ENCODE data around the gene EPSTI1. TPM values are rescaled to one million over a fixed set of nuclear protein-coding genes. Genes with fewer than 3 reads are reported as not detected.

The EPSTI1 gene
- total RNA-seq, 2 experiments from 2014 or later: 8.4 to 9.7 TPM

DNA sequence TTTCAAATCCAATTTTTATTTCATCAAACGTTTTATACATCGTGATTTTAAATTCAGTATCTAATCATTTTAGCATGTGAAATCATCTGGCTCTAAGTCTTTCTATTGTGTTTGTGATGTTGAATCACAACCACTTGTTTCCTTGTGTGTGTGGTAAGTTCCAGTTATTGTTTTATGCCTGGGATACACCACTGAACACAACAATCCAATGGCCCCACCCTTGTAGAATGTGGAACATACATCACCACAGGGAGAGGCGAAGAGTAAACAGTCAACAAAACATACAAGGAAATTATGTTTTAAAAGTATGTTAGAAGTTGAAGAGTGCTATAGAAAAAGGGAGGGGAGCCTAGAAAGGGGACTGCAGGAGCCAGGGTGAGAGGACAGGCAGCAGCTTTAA is 100.5 kb downstream of the EPSTI1 start:
- Mint-ChIP-seq H3K27ac (no peak overlapping the region), H3K4me3 (no peak overlapping the region), H3K9me3 (no peaks in the 10 kb centered on the region), H3K4me1 (ENCODE audit: low read depth) (no peaks in the 10 kb centered on the region), H3K27me3 (no peaks in the 10 kb centered on the region), H3K36me3 (ENCODE audit: low read depth) (peaks cover 12% of the 10 kb centered on the region)
- TF ChIP-seq, protein P1, sequence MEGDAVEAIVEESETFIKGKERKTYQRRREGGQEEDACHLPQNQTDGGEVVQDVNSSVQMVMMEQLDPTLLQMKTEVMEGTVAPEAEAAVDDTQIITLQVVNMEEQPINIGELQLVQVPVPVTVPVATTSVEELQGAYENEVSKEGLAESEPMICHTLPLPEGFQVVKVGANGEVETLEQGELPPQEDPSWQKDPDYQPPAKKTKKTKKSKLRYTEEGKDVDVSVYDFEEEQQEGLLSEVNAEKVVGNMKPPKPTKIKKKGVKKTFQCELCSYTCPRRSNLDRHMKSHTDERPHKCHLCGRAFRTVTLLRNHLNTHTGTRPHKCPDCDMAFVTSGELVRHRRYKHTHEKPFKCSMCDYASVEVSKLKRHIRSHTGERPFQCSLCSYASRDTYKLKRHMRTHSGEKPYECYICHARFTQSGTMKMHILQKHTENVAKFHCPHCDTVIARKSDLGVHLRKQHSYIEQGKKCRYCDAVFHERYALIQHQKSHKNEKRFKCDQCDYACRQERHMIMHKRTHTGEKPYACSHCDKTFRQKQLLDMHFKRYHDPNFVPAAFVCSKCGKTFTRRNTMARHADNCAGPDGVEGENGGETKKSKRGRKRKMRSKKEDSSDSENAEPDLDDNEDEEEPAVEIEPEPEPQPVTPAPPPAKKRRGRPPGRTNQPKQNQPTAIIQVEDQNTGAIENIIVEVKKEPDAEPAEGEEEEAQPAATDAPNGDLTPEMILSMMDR (IDR thresholded peaks at IDR 0.05): no peak
- ChIA-PET CTCF (no interaction called here), POLR2A (no interaction called here)
- ATAC-seq (no peak), DNase-seq (no peak)
- intact Hi-C loops (cut with micrococcal nuclease): no loop called here

DNA sequence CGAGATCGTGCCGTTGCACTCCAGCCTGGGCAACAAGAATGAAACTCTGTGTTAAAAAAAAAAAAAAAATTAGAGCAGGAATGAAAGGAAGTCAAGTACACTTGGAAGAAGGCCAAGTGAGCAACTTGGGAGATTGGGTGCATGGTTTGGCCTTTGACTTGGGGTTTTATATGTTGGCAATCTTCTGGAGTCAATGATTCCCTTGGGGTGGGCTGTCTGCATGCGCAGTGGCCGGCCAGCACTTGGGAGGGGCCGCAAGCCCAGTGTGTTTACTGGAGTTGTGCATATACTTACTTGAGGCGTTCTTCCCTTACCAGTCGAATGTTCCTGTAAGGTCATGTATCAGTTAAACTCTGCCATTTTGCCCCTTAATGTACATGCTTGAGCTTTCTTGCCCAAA is 106.7 kb downstream of the EPSTI1 start:
- POLR2A ChIA-PET: interaction anchor here (1.0 kb wide), 1 partner anchor 141 kb away, joined by 3 read pairs; no protein-coding TSS in a partner anchor
- CTCF ChIA-PET: no interaction called here
- peaks cover 8% of the 10 kb centered on the region for H3K36me3 Mint-ChIP-seq (ENCODE audit: low read depth)
- H3K4me1 Mint-ChIP-seq (ENCODE audit: low read depth): no peaks in the 10 kb centered on the region
- intact Hi-C loops (cut with micrococcal nuclease): no loop called here
- ATAC-seq (no peak), DNase-seq (no peak)
- no peak overlapping the region for H3K27ac Mint-ChIP-seq
- no peaks in the 10 kb centered on the region for H3K9me3 Mint-ChIP-seq
- TF ChIP-seq, protein P1 (IDR thresholded peaks at IDR 0.05): no peak
- no peak overlapping the region for H3K4me3 Mint-ChIP-seq
- H3K27me3 Mint-ChIP-seq: peaks cover 3% of the 10 kb centered on the region

DNA sequence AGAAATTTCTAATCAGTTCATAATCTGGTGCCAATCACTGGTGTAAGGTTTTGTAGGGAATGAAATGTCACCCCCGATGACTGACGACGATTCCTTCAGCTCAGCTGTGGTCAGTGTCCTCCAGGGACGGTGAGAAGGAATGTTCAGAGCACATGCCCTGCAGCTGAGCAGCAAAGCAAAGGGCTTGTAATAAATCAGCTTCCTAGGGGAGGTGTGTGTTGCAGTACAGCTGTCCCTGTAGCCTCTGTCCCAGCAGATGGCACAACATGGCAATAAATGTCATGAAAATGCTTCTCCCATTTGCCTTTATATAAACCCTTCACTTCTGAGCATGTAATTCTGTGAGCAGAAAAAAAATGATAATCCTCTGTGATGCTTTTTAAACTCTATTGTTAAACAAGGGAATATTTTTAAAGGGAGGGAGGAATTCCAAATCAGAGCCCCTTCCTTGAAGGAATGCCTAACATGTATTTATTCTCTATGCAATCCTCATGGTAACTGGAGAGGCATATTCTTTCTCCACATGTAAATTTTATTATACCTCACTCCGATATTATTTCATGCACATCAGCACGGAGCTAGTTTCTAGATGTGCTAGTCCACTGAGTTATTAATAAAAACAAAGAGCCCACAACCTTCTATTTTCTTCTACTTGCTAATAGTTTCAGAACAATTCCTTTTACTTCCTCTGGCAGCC is 108.1 kb downstream of the EPSTI1 start:
- TF ChIP-seq, protein P1 (IDR thresholded peaks at IDR 0.05): no peak
- POLR2A ChIA-PET: no interaction called here
- no peak overlapping the region for H3K4me3 Mint-ChIP-seq
- peaks cover 14% of the 10 kb centered on the region for H3K27me3 Mint-ChIP-seq
- ATAC-seq (no peak), DNase-seq (no peak)
- no peak overlapping the region for H3K27ac Mint-ChIP-seq
- no peaks in the 10 kb centered on the region for H3K4me1 Mint-ChIP-seq (ENCODE audit: low read depth)
- peaks cover 8% of the 10 kb centered on the region for H3K36me3 Mint-ChIP-seq (ENCODE audit: low read depth)
- intact Hi-C loops (cut with micrococcal nuclease): no loop called here
- H3K9me3 Mint-ChIP-seq: no peaks in the 10 kb centered on the region
- CTCF ChIA-PET: interaction anchor here (1.1 kb wide), 1 partner anchor 86 kb away, joined by 3 read pairs; no protein-coding TSS in a partner anchor

DNA sequence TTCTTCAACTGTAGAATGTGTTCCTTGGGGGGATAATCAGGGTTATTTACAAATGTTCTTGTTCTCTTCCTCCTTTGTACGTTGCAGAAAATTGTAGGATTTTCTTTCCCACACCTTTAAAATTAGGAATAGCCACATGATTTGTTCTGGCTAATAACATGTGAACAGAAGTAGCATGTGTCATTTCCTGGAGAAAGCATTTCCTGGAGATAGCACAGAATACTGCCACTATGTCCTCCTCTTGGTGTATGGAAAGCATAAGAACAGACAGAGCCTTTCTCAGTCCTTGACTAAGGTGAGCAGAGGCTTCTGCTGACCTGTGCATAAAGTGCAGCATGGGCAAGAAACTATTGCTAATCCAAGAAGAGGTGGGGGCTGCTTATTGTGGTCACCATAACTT is 108.9 kb downstream of the EPSTI1 start:
- no peak overlapping the region for H3K27ac Mint-ChIP-seq
- CTCF ChIA-PET: interaction anchor here (1.1 kb wide), 1 partner anchor 87 kb away, joined by 3 read pairs; no protein-coding TSS in a partner anchor
- TF ChIP-seq, protein P1 (IDR thresholded peaks at IDR 0.05): no peak
- POLR2A ChIA-PET: interaction anchor here (0.8 kb wide), 1 partner anchor 10 kb away, joined by 5 read pairs; no protein-coding TSS in a partner anchor
- no peak for DNase-seq
- no peaks in the 10 kb centered on the region for H3K9me3 Mint-ChIP-seq
- peaks cover 15% of the 10 kb centered on the region for H3K27me3 Mint-ChIP-seq
- H3K36me3 Mint-ChIP-seq (ENCODE audit: low read depth): peaks cover 7% of the 10 kb centered on the region
- no peaks in the 10 kb centered on the region for H3K4me1 Mint-ChIP-seq (ENCODE audit: low read depth)
- no peak overlapping the region for H3K4me3 Mint-ChIP-seq
- intact Hi-C loops (cut with micrococcal nuclease): no loop called here
- ATAC-seq: no peak

DNA sequence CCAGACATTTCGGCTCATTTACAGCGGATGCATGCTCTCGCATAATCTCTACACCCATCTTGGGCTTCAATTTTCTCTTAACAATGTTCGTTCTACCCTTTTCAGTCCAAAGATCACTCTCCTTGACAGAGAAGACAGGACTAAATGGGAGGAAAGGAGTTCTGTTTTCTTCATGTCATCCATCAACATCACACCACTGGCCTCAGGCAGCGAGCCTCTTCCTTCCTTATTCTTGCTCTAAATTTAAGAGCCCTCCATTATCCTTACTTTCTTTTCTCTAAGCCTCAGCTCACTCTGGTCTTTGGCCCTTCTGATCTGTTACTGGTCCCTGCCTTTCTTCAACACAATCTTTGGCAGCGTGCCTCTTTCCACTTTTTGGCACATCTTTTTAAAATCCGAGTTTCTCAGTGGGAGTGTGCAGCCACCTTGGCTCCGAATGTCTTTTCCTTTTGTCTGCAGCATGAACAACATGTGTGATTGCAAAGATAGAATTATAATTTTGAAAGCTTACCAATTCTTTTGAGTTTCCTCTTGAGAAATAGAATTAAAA is 111.9 kb downstream of the EPSTI1 start:
- Mint-ChIP-seq H3K9me3 (no peaks in the 10 kb centered on the region), H3K36me3 (ENCODE audit: low read depth) (no peaks in the 10 kb centered on the region), H3K4me3 (no peak overlapping the region), H3K27me3 (peaks cover 15% of the 10 kb centered on the region), H3K4me1 (ENCODE audit: low read depth) (peaks cover 5% of the 10 kb centered on the region), H3K27ac (no peak overlapping the region)
- TF ChIP-seq, protein P1 (IDR thresholded peaks at IDR 0.05): no peak
- CTCF ChIA-PET: no interaction called here
- no peak for ATAC-seq
- intact Hi-C loops (cut with micrococcal nuclease): no loop called here
- POLR2A ChIA-PET: no interaction called here
- DNase-seq: no peak
